H1 (cell line): ENCODE measurements around the gene OPRD1. TPM values are rescaled to one million over a fixed set of nuclear protein-coding genes. Genes with fewer than 3 reads are reported as not detected.

ENCODE experiments used
- BACH1 ChIP-seq: IDR thresholded peaks from 2 replicates; pipeline ENCODE4 v1.6.1; 2012; ENCODE audit warnings: low read length, improper control_type of control experiment
- BRCA1 ChIP-seq: IDR thresholded peaks from 2 replicates; pipeline ENCODE4 v1.6.1; 2012; ENCODE audit warnings: low read depth, low read length, improper control_type of control experiment
- EGR1 ChIP-seq: IDR thresholded peaks from 2 replicates; pipeline ENCODE4 v1.6.1; 2011; ENCODE audit warnings: low read depth, low read length, borderline replicate concordance
- GABPA ChIP-seq: IDR thresholded peaks from 2 replicates; pipeline ENCODE4 v1.6.1; 2011; ENCODE audit warnings: mild to moderate bottlenecking, low read length, moderate library complexity, borderline replicate concordance; ENCODE audit not compliant: insufficient read depth
- HDAC2 ChIP-seq, 2 experiments: fragments of 300-600 bp in 1 of 2; sonication (generic) in 1 of 2; IDR thresholded peaks; 2 replicates each; pipeline ENCODE4 v1.6.1; 2011 to 2012; ENCODE audit warnings: low read depth in 2 of 2, low read length in 2 of 2, mild to moderate bottlenecking in 2 of 2, moderate library complexity in 2 of 2, borderline replicate concordance in 1 of 2, inconsistent platforms in 1 of 2
- PHF8 ChIP-seq: fragments of 200-600 bp; sonication (generic); conservative IDR thresholded peaks from 2 replicates; pipeline ENCODE4 v1.7.1; 2012; ENCODE audit warnings: low read depth, mild to moderate bottlenecking, inconsistent platforms, low read length, moderate library complexity
- SIX5 ChIP-seq: IDR thresholded peaks from 2 replicates; pipeline ENCODE4 v1.6.1; 2011; ENCODE audit warnings: mild to moderate bottlenecking, low read depth, low read length
- ZNF274 ChIP-seq: IDR thresholded peaks from 2 replicates; pipeline ENCODE4 v1.7.0; 2012; ENCODE audit warnings: low read length, borderline replicate concordance; ENCODE audit errors: extremely low read depth
- polyA plus RNA-seq, 7 experiments: library from polyadenylated mRNA; depleted of rRNA in 3 of 7; stranded (reverse) in 5 of 7; unstranded in 2 of 7; fragments of >200 nt in 5 of 7; fragments of 200-250 nt in 2 of 7; gene quantifications; 1 replicate in 5 of 7; 2 replicates in 1 of 7; 4 replicates in 1 of 7; pipeline versions ENCODE4 v1.2.1 to v1.2.3, GENCODE V29; 2011 to 2013; ENCODE audit warnings: missing spikeins in 2 of 7, mixed read lengths in 2 of 7
- total RNA-seq: library from RNA; stranded (reverse); fragmentation: NEBNext Ultra II Directional; extraction: Animal tissue kit (Norgen Biotek cat#: 25700); gene quantifications from 2 replicates; pipeline ENCODE4 v1.2.1, GENCODE V29; 2021
- TF ChIP-seq, protein P1 (sequence below): fragments of 300-600 bp; sonication (generic); IDR thresholded peaks from 2 replicates; pipeline ENCODE4 v1.7.1; 2012; ENCODE audit warnings: low read length, moderate library complexity, mild to moderate bottlenecking, inconsistent platforms; ENCODE audit not compliant: insufficient replicate concordance

The OPRD1 gene
- total and polyA plus RNA-seq, 2 of the 8 experiments (the other 6 are each of a cell fraction or from before 2014, with no cell fraction given), result 2.6 to 3.7 TPM

DNA sequence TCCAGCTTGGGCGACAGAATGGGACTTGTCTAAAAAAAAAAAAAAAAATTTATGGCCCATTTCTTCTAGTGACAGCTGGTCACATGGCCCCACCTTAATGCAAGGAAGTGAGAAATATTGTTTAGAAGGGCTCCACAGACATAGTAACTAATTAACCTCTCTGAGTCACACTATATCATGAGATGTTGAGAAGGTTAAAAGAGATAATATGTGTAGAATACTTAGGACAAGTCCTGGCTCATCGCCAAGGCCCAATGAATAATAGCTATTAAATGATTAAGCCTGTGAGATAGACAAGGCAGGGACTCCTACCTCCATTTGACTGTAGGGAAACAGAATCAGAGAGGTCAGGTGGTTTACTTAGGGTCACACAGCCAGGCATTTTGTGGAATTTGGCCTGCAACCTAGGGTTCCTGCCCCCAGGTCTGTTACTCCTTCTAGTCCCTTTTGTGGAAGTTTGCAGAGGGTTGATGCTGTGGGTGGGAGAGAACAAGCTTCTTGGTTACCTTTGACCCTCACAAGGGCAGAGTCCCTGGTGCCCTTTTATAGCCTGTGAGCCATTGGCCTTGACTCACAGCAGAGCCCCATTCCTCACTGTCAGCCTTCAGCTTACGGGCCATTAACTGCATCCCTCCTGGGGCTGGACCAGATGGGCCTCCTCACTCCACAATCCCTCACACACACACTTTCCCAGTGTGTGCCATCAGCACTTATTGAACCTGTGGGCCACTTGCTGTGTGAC is 48.5 kb downstream of the OPRD1 start (continued):
- TF ChIP-seq, protein P1, sequence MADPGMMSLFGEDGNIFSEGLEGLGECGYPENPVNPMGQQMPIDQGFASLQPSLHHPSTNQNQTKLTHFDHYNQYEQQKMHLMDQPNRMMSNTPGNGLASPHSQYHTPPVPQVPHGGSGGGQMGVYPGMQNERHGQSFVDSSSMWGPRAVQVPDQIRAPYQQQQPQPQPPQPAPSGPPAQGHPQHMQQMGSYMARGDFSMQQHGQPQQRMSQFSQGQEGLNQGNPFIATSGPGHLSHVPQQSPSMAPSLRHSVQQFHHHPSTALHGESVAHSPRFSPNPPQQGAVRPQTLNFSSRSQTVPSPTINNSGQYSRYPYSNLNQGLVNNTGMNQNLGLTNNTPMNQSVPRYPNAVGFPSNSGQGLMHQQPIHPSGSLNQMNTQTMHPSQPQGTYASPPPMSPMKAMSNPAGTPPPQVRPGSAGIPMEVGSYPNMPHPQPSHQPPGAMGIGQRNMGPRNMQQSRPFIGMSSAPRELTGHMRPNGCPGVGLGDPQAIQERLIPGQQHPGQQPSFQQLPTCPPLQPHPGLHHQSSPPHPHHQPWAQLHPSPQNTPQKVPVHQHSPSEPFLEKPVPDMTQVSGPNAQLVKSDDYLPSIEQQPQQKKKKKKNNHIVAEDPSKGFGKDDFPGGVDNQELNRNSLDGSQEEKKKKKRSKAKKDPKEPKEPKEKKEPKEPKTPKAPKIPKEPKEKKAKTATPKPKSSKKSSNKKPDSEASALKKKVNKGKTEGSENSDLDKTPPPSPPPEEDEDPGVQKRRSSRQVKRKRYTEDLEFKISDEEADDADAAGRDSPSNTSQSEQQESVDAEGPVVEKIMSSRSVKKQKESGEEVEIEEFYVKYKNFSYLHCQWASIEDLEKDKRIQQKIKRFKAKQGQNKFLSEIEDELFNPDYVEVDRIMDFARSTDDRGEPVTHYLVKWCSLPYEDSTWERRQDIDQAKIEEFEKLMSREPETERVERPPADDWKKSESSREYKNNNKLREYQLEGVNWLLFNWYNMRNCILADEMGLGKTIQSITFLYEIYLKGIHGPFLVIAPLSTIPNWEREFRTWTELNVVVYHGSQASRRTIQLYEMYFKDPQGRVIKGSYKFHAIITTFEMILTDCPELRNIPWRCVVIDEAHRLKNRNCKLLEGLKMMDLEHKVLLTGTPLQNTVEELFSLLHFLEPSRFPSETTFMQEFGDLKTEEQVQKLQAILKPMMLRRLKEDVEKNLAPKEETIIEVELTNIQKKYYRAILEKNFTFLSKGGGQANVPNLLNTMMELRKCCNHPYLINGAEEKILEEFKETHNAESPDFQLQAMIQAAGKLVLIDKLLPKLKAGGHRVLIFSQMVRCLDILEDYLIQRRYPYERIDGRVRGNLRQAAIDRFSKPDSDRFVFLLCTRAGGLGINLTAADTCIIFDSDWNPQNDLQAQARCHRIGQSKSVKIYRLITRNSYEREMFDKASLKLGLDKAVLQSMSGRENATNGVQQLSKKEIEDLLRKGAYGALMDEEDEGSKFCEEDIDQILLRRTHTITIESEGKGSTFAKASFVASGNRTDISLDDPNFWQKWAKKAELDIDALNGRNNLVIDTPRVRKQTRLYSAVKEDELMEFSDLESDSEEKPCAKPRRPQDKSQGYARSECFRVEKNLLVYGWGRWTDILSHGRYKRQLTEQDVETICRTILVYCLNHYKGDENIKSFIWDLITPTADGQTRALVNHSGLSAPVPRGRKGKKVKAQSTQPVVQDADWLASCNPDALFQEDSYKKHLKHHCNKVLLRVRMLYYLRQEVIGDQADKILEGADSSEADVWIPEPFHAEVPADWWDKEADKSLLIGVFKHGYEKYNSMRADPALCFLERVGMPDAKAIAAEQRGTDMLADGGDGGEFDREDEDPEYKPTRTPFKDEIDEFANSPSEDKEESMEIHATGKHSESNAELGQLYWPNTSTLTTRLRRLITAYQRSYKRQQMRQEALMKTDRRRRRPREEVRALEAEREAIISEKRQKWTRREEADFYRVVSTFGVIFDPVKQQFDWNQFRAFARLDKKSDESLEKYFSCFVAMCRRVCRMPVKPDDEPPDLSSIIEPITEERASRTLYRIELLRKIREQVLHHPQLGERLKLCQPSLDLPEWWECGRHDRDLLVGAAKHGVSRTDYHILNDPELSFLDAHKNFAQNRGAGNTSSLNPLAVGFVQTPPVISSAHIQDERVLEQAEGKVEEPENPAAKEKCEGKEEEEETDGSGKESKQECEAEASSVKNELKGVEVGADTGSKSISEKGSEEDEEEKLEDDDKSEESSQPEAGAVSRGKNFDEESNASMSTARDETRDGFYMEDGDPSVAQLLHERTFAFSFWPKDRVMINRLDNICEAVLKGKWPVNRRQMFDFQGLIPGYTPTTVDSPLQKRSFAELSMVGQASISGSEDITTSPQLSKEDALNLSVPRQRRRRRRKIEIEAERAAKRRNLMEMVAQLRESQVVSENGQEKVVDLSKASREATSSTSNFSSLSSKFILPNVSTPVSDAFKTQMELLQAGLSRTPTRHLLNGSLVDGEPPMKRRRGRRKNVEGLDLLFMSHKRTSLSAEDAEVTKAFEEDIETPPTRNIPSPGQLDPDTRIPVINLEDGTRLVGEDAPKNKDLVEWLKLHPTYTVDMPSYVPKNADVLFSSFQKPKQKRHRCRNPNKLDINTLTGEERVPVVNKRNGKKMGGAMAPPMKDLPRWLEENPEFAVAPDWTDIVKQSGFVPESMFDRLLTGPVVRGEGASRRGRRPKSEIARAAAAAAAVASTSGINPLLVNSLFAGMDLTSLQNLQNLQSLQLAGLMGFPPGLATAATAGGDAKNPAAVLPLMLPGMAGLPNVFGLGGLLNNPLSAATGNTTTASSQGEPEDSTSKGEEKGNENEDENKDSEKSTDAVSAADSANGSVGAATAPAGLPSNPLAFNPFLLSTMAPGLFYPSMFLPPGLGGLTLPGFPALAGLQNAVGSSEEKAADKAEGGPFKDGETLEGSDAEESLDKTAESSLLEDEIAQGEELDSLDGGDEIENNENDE, result no peak
- TF ChIP-seq PHF8, result no peak
- TF ChIP-seq HDAC2 (IDR thresholded peaks at IDR 0.05; ENCODE audit: borderline replicate concordance in 1 of 2, low read depth in 2 of 2, low read length in 2 of 2), result no peak
- TF ChIP-seq BRCA1, result no peak
- no peak for TF ChIP-seq SIX5
- no peak for TF ChIP-seq ZNF274
- TF ChIP-seq GABPA, result no peak
- TF ChIP-seq BACH1, result no peak
- TF ChIP-seq EGR1, result no peak
